Suprapubic skin (tissue), 4 donors: Measurements from ENCODE around the gene HACL1.

ENCODE experiments used
- POLR2A ChIP-seq, 2 donors: fragments of 450-650 bp; IDR thresholded peaks; one replicate each; pipeline ENCODE4 v1.6.1; 2017; ENCODE audit warnings: antibody characterized with exemption in 2 of 2, mild to moderate bottlenecking in 2 of 2, moderate library complexity in 2 of 2
- POLR2AphosphoS5 ChIP-seq, 3 donors: sonication (generic); formaldehyde crosslinking; IDR thresholded peaks; one replicate each; pipeline ENCODE4 v1.6.1; 2017; ENCODE audit warnings: antibody characterized with exemption in 3 of 3
- TF ChIP-seq, protein P1 (sequence below), 2 donors: fragments of 200-600 bp in 1 of 2; fragments of 450-650 bp in 1 of 2; sonication (generic) in 1 of 2; IDR thresholded peaks; one replicate each; pipeline ENCODE4 v1.5.1; 2016 to 2019; ENCODE audit warnings: antibody characterized with exemption in 2 of 2, mild to moderate bottlenecking in 1 of 2, moderate library complexity in 1 of 2

- TF ChIP-seq, protein P1, sequence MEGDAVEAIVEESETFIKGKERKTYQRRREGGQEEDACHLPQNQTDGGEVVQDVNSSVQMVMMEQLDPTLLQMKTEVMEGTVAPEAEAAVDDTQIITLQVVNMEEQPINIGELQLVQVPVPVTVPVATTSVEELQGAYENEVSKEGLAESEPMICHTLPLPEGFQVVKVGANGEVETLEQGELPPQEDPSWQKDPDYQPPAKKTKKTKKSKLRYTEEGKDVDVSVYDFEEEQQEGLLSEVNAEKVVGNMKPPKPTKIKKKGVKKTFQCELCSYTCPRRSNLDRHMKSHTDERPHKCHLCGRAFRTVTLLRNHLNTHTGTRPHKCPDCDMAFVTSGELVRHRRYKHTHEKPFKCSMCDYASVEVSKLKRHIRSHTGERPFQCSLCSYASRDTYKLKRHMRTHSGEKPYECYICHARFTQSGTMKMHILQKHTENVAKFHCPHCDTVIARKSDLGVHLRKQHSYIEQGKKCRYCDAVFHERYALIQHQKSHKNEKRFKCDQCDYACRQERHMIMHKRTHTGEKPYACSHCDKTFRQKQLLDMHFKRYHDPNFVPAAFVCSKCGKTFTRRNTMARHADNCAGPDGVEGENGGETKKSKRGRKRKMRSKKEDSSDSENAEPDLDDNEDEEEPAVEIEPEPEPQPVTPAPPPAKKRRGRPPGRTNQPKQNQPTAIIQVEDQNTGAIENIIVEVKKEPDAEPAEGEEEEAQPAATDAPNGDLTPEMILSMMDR (IDR thresholded peaks at IDR 0.05) = no peak
- TF ChIP-seq POLR2A (IDR thresholded peaks at IDR 0.05) = no peak
- TF ChIP-seq POLR2AphosphoS5 (IDR thresholded peaks at IDR 0.05) = no peak
Observed at GRCh38 chr3:15581471-15582394, 19.6 kb downstream of the HACL1 start.
